ENCODE measurements around the gene ZDHHC21.
"Not testable (repeated sequence)": the region's sequence is repeated elsewhere in the genome, so short reads cannot be mapped to it uniquely, and the experiment has no call there.

ZDHHC21 gene

GRCh38 chr9:14678776-14679175 is 14.5 kb downstream of the ZDHHC21 start:
- DNase-seq = no peak

DNA sequence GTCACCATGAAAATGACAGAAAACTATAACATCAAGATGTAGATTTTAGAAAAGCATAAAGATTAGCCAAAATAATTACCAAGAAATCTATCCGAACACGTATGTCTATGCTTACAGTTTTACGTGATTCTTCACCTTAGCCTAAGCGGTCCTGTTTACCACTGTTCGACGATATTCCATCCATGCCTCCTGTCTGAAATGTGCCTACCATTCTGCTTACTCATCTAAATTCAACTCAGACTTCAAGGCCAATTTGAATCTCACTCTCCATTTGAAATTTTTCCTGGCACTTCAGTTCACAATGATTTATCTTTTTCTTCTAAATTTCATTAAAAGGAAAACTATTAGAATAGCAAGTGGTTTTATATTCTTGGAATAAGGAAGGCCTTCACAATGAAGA is 15.4 kb downstream of the ZDHHC21 start:
- no peak for DNase-seq

GRCh38 chr9:14677396-14677795 is 15.8 kb downstream of the ZDHHC21 start:
- DNase-seq = no peak

- no peak for DNase-seq
Observed at GRCh38 chr9:14674630-14675029, 18.6 kb downstream of the ZDHHC21 start.

DNA sequence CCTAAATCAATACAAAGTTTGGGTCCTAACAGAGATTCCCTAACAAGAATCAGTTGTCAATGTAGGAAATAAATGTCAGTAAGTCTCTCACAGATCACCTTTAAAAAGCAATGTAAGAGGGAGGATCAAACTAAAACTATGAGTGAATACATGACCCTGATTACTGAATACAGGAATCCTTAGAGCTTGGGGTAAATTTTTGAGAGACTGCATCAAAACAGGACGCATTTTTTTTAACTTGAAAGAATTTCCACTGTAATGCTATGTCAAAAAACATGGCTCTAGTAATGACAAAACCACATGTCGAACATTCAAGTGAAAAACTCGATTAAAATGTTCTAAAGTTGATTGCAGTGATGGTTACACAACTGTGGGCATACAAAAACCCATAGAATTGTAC is 21.9 kb downstream of the ZDHHC21 start:
- DNase-seq = no peak

DNA sequence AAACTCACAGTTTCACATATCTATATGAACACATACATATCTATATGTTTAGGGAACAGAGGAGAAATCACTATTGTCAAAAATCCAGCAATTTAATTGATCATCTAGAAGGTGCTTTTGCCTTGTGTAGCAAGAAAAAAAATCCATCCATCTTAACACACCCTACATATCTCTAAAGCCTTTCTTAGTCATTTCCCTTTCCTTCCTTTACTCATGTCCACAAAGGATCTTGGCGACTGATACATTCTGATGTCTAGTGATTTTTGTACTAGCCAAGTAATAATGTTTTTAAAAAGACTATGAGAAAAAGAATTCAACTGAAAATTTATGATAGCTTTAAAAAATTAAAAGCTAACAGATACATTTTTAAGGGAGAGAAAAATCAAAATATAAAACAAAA is 22.5 kb downstream of the ZDHHC21 start:
- no peak for DNase-seq

GRCh38 chr9:14664022-14664421 is 29.2 kb downstream of the ZDHHC21 start:
- DNase-seq = not testable (repeated sequence)

- DNase-seq = no peak
Observed at GRCh38 chr9:14662060-14662453, 31.2 kb downstream of the ZDHHC21 start.

GRCh38 chr9:14661421-14662059 is 31.7 kb downstream of the ZDHHC21 start:
- no peak for DNase-seq

DNA sequence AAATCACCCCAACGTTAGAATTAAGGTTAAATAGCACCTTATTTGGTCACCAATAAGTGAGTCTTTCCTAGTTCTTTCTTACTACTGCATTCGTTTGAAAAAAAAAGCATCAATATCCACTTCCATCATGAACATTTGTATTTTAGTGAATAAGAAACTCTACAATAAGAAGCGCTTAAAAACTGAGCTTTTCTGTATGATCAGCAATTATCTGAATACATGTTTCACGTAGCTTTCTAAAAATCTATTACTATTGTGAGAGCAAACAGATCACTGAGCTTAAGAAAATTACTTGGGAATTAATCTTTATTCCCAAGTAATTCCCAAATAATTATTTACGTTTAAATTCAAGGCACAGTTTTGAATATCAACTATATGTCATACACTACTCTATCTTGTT is 32.5 kb downstream of the ZDHHC21 start:
- DNase-seq = no peak

- DNase-seq = no peak
Observed at GRCh38 chr9:14654932-14655331, 38.3 kb downstream of the ZDHHC21 start.

- DNase-seq = no peak
Observed at GRCh38 chr9:14653511-14653910, 39.7 kb downstream of the ZDHHC21 start.

DNA sequence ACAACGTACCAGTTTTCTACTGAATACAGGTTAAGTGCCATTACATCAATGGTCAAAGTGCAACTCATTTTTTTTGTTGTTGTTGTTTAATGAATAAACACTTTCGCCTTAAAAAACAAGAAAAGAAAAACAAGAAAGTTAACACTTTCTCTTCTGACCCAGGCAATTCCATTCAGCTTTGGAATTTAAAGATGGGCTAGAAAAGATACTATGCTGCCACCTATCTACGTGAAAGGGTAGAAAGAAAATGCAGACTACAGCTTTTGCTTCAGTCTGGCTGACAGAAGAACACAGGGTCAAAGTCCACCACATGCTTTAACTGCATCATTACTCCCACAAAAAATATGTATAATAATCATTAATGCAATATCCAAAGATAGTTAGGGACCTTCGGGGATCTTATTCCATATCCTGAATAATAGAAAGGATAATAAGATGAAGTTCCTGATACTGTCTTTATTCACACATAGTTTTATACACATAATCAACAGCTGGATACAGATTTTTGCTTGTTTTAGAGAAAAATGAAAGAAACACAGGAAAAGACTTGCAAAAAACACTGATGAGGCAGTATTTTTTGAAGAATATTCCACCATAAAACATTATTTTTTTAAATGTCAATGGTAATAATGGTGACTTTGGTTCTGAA is 40.4 kb downstream of the ZDHHC21 start:
- no peak for DNase-seq

DNA sequence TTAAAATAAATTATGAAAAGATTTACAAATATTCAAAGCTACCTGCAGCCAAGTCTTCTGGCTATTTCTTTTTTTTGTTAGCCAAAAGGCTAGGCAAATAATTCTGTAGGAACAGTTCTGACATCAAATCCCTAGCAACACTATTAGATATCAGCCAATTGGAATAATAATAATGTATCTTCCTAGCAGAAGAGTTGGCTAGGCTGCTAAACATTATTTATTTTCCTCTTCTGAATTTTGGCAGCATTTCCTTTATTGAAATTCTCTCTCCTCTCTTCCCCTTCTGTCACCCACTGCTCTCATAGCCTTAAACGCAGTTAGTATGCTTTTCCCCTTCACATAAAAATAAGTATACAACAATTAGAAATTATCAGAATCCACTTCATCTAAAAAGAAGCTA is 42.6 kb downstream of the ZDHHC21 start:
- DNase-seq = no peak

GRCh38 chr9:14645648-14646047 is 47.6 kb downstream of the ZDHHC21 start:
- DNase-seq = no peak

DNA sequence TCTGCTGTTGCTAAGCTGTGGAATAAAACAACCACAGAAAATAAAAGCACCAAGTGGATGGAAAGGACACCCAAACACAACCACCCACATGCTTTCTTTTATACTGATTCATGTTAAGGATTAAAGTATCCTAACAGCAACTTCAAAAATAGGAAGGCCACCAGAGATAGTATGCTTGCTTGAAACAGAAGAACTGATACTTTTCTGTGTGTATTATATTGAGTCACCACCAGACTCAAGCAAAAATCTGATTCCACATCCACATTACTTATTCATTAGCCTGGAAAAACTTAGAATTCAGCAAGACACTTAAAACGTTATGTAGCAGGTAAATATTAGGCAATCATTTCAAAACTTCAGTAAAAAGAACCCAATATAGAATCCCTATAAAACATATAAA is 52.3 kb downstream of the ZDHHC21 start:
- DNase-seq = no peak

GRCh38 chr9:14640294-14640693 is 52.9 kb downstream of the ZDHHC21 start:
- no peak for DNase-seq

DNA sequence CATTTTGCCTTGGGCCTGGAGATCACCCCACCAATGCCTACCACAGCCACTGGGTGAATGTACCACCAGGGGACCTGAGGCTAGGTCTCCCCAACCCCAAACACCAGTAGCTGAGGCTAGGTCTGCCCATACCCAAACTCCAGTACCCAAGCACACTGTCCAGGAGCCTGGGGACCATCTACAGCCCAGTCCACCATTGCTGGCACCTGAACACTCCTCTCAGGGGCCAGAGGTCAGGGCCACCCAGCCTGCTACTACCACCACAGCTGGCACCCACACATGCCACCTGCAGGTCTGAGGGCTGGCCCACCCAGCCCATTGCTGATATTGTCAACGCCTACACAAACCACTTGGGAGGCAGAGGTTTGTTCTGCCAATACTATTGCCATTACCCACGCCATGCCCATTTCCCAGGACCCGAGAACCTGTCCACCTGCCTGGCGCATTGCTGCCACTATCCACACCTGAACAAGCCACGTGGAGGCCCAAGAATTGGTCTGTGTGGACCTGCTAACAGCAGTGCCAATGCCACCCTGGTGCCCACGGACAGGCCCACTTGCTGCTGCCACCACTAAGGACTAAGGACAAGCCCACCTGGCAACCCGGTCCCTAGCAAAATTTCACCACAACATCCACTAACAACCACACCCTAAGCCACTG is 59.2 kb downstream of the ZDHHC21 start:
- DNase-seq = no peak

- DNase-seq = no peak
Observed at GRCh38 chr9:14633148-14633547, 60.1 kb downstream of the ZDHHC21 start.

GRCh38 chr9:14627513-14627912 is 65.7 kb downstream of the ZDHHC21 start:
- no peak for DNase-seq

DNA sequence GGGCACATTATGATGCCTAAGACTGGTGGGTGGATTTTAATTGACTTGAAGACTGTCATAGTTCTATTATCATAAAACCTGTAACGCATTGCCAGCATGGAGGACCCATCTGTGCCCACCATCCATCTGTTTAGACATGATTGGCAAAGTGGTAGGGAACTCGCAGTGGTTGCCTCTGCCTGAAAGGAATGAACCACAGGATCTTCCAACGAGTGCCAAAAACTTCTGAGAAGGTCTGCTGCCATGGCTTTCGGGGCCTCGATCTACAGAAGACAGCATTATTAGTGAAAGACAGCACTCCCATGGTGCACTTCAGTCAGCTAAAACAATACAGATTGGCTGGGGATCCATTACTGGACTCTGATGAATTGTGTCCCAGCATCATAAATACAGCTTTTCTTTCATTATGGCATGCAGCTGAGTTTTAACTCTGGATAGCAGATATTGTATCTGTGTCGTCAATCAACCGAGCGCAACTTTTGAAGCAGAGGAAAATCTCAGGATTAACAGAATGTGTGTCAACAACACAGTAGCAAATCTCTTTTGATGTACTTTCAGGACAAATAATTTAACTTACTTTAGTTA is 74.3 kb downstream of the ZDHHC21 start:
- DNase-seq = no peak

DNA sequence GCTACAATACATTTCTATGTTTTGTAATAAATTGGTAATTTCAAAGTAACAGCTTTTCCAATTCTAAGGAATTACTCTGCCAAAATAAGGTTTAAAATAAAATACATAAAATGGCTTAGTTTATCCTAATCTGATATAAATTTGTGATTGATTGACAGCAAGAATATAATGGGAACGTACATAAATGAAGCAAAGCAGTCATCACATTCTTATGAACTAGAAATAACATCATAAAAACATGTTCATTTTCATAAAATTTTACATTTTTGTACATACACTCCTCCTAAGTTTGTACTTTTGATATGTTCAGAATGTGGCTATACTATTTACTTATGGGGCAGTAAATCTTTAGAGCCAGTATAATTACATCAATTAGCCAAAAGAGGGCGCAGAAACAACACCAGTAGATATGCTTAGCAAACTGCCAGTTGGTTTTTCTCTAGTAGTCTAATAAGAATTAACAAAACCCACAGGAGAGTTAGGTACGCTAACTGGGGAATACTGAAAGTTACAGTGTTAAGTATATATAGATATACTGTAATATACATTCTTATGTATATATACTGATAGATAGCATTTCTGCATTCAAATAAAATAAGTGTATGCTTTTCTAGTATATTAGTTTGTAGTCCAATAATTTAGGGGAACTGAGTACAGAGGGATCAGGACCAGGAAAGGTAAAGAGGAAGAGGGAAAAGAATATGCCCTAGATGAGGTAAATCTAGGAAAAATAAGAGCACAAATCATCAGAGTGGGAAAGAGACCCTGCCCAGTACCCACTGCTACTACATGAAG is 76.8 kb downstream of the ZDHHC21 start:
- no peak for DNase-seq

DNA sequence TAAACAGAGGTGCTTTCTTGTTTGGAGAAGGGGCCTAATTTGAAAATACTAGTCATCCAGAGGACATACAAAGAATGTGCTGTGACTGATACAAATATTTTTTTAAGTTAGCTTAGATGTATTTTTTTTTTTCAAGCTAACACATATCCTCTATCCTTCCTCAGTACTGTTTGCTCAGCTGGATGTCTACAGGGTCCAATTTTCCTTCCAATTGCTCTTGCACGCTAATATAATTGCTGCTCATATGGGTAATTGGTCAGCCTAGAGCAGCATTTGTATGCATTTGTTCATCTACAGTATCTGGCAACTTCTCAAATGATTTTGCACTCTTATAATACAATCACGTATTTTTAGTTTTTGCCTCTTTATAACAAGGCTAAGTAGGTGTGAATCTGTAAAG is 84.7 kb downstream of the ZDHHC21 start:
- no peak for DNase-seq
